Tibial artery (tissue), 4 donors: ENCODE measurements around the gene HPS3.

Experiments used
- DNase-seq, 2 donors: peaks; one replicate each; pipeline ENCODE4 v3.0.0-alpha.2; 2019
- H3K27ac ChIP-seq, 2 donors: fragments of 200-600 bp; sonication (generic) in 1 of 2; 1 replicate in 1 of 2; 2 replicates in 1 of 2; pipeline ENCODE4 v1.5.1; 2018 to 2019; ENCODE audit warnings: mild to moderate bottlenecking in 1 of 2
- H3K27me3 ChIP-seq, 2 donors: fragments of 200-600 bp; sonication (generic) in 1 of 2; one replicate each; pipeline versions ENCODE4 v1.5.1 to v1.6.0; 2016 to 2019
- H3K36me3 ChIP-seq, 3 donors: fragments of 200-600 bp; sonication (generic) in 2 of 3; one replicate each; pipeline ENCODE4 v1.5.1; 2016 to 2019; ENCODE audit warnings: mild to moderate bottlenecking in 2 of 3
- H3K4me1 ChIP-seq, 4 donors: fragments of 200-600 bp; sonication (generic) in 2 of 4; 1 replicate in 3 of 4; 2 replicates in 1 of 4; pipeline ENCODE4 v1.5.1; 2016 to 2019
- H3K4me3 ChIP-seq, 2 donors: fragments of 200-600 bp; sonication (generic) in 1 of 2; 1 replicate in 1 of 2; 2 replicates in 1 of 2; pipeline ENCODE4 v1.5.1; 2018 to 2019; ENCODE audit warnings: mild to moderate bottlenecking in 2 of 2
- H3K9me3 ChIP-seq, 3 donors: fragments of 200-600 bp; sonication (generic) in 1 of 3; one replicate each; pipeline ENCODE4 v1.5.1; 2016 to 2019
- intact Hi-C: fragments of 100-400 bp; cut with DNase I; formaldehyde crosslinking; loops from one replicate; pipeline ENCODE4 v1.15.0; 2023; ENCODE audit warnings: low total_unique reads
- TF ChIP-seq, protein P1 (sequence below), 2 experiments: fragments of 200-600 bp in 1 of 2; fragments of 450-650 bp in 1 of 2; IDR thresholded peaks; one replicate each; pipeline ENCODE4 v1.5.1; 2017 to 2019; ENCODE audit warnings: antibody characterized with exemption in 2 of 2, mild to moderate bottlenecking in 1 of 2, moderate library complexity in 1 of 2

Gene HPS3

GRCh38 chr3:149120051-149120972 is 9.1 kb upstream of the HPS3 start:
- no peaks in the 10 kb centered on the region for H3K36me3 ChIP-seq
- TF ChIP-seq, protein P1, sequence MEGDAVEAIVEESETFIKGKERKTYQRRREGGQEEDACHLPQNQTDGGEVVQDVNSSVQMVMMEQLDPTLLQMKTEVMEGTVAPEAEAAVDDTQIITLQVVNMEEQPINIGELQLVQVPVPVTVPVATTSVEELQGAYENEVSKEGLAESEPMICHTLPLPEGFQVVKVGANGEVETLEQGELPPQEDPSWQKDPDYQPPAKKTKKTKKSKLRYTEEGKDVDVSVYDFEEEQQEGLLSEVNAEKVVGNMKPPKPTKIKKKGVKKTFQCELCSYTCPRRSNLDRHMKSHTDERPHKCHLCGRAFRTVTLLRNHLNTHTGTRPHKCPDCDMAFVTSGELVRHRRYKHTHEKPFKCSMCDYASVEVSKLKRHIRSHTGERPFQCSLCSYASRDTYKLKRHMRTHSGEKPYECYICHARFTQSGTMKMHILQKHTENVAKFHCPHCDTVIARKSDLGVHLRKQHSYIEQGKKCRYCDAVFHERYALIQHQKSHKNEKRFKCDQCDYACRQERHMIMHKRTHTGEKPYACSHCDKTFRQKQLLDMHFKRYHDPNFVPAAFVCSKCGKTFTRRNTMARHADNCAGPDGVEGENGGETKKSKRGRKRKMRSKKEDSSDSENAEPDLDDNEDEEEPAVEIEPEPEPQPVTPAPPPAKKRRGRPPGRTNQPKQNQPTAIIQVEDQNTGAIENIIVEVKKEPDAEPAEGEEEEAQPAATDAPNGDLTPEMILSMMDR (IDR thresholded peaks at IDR 0.05), result peak; percentile 60 to 74
- peaks cover 0 to 9% (median 1%) of the 10 kb centered on the region in 4 donors for H3K4me1 ChIP-seq
- H3K27me3 ChIP-seq, result no peaks in the 10 kb centered on the region
- H3K4me3 ChIP-seq, result no peak overlapping the region
- H3K9me3 ChIP-seq, result no peaks in the 10 kb centered on the region
- intact Hi-C loops, result loop anchor here (2.0 to 10.0 kb wide), 2 partner anchors 152 to 374 kb away; no protein-coding TSS in a partner anchor
- peak overlapping the region in 1 of 2 donors; percentile 9 for H3K27ac ChIP-seq
- DNase-seq, result no peak

GRCh38 chr3:149122721-149123578 is 6.5 kb upstream of the HPS3 start:
- no peaks in the 10 kb centered on the region for H3K9me3 ChIP-seq
- intact Hi-C loops, result loop anchor here (10.0 kb wide), 1 partner anchor 372 kb away; no protein-coding TSS in a partner anchor

GRCh38 chr3:149128821-149129220 is 617 bp upstream of the HPS3 start:
- intact Hi-C loops, result loop anchor here (5.0 to 10.0 kb wide), 2 partner anchors 37 to 366 kb away; no protein-coding TSS in a partner anchor
- Histone ChIP-seq H3K27me3 (no peaks in the 10 kb centered on the region), H3K4me1 (peaks cover 0 to 36% (median 19%) of the 10 kb centered on the region in 4 donors), H3K9me3 (no peaks in the 10 kb centered on the region), H3K4me3 (peak overlapping the region; percentile 81 to 95), H3K36me3 (no peaks in the 10 kb centered on the region), H3K27ac (peak overlapping the region; percentile 82 to 87)
- TF ChIP-seq, protein P1 (IDR thresholded peaks at IDR 0.05), result no peak
- DNase-seq, result no peak

More at GRCh38 chr3:149122721-149123578, 6.5 kb upstream of the HPS3 start:
- Histone ChIP-seq H3K4me1 (peaks cover 0 to under 1% (median 0%) of the 10 kb centered on the region in 4 donors), H3K36me3 (no peaks in the 10 kb centered on the region), H3K27me3 (no peaks in the 10 kb centered on the region), H3K27ac (no peak overlapping the region), H3K4me3 (no peak overlapping the region)
- TF ChIP-seq, protein P1 (IDR thresholded peaks at IDR 0.05), result no peak
- no peak for DNase-seq

- Histone ChIP-seq H3K27ac (peak overlapping the region; percentile 58 to 82), H3K27me3 (no peaks in the 10 kb centered on the region), H3K4me1 (peaks cover 0 to 36% (median 19%) of the 10 kb centered on the region in 4 donors), H3K36me3 (no peaks in the 10 kb centered on the region), H3K4me3 (peak overlapping the region in 1 of 2 donors; percentile 12), H3K9me3 (no peaks in the 10 kb centered on the region)
- DNase-seq, result no peak
- intact Hi-C loops, result no loop called here
- TF ChIP-seq, protein P1 (IDR thresholded peaks at IDR 0.05), result no peak
Measured at GRCh38 chr3:149131589-149131988, 2.2 kb downstream of the HPS3 start.

DNA sequence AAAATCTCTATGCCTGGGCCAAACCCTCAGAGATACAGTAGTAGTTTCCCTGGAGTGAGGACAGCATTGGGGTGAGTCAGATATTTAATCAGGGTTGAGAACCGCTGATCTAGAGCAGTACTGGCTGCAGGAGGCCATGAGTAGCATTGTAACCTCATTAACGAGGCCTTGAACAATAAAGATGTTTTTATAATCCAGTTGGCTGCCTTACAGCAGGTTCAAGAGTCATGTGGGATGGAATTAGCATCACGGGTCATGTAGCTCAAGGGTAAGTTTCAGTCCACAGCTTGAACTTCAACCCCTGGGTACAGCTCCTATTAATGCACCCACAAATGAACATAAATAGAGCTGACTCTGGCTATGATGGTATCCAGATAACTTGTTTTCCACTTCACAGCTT is 5.1 kb downstream of the HPS3 start:
- TF ChIP-seq, protein P1 (IDR thresholded peaks at IDR 0.05), result no peak
- no peak for DNase-seq

More for the DNA sequence above, 5.1 kb downstream of the HPS3 start:
- Histone ChIP-seq H3K4me3 (no peak overlapping the region), H3K4me1 (peaks cover 0 to 27% (median 19%) of the 10 kb centered on the region in 4 donors), H3K9me3 (no peaks in the 10 kb centered on the region), H3K27me3 (no peaks in the 10 kb centered on the region), H3K27ac (no peak overlapping the region), H3K36me3 (no peaks in the 10 kb centered on the region)
- intact Hi-C loops, result no loop called here
